H9 (cell line): Measurements from ENCODE around the gene CCDC194. TPM values are rescaled to one million over a fixed set of nuclear protein-coding genes. Genes with fewer than 3 reads are reported as not detected.

Source experiments
- DNase-seq: peaks from one replicate; pipeline ENCODE4 v3.0.0-alpha.2; 2017
- H2AFZ ChIP-seq: one replicate; pipeline ENCODE4 v1.6.1; 2013; ENCODE audit warnings: mild to moderate bottlenecking, low read length, control low read depth, moderate library complexity
- H2AK5ac ChIP-seq: 2 replicates; pipeline ENCODE4 v1.6.1; 2013; ENCODE audit warnings: low read length, control low read depth, mixed read lengths; ENCODE audit not compliant: insufficient read length
- H2BK120ac ChIP-seq: one replicate; pipeline ENCODE4 v1.6.1; 2013; ENCODE audit warnings: low read depth, mild to moderate bottlenecking, low read length, control low read depth, inconsistent platforms; ENCODE audit not compliant: poor library complexity, severe bottlenecking
- H2BK12ac ChIP-seq: 2 replicates; pipeline ENCODE4 v1.6.1; 2013; ENCODE audit warnings: low read length, control low read depth, mixed read lengths, low read depth; ENCODE audit not compliant: insufficient read length
- H2BK15ac ChIP-seq: 2 replicates; pipeline ENCODE4 v1.6.1; 2013; ENCODE audit warnings: low read depth, low read length, control low read depth
- H2BK20ac ChIP-seq: one replicate; pipeline ENCODE4 v1.6.1; 2013; ENCODE audit warnings: low read depth, mild to moderate bottlenecking, low read length, control low read depth, inconsistent platforms; ENCODE audit not compliant: poor library complexity, severe bottlenecking
- H2BK5ac ChIP-seq: 2 replicates; pipeline ENCODE4 v1.6.1; 2013; ENCODE audit warnings: low read length, control low read depth, mixed read lengths; ENCODE audit not compliant: insufficient read length
- H3K14ac ChIP-seq: 2 replicates; pipeline ENCODE4 v1.6.1; 2013; ENCODE audit warnings: low read length, control low read depth; ENCODE audit not compliant: insufficient read depth
- H3K18ac ChIP-seq: 2 replicates; pipeline ENCODE4 v1.6.1; 2013; ENCODE audit warnings: low read depth, mild to moderate bottlenecking, mixed read lengths, low read length, control low read depth; ENCODE audit not compliant: insufficient read length
- H3K23ac ChIP-seq: 2 replicates; pipeline ENCODE4 v1.6.1; 2013; ENCODE audit warnings: low read length, control low read depth, mixed read lengths, low read depth; ENCODE audit not compliant: insufficient read length
- H3K23me2 ChIP-seq: 2 replicates; pipeline ENCODE4 v1.6.1; 2013; ENCODE audit warnings: low read depth, mild to moderate bottlenecking, mixed read lengths, low read length, control low read depth; ENCODE audit not compliant: insufficient read length, poor library complexity, severe bottlenecking
- H3K27ac ChIP-seq: 2 replicates; pipeline ENCODE4 v1.5.1; 2013; ENCODE audit warnings: low read length, control low read depth, mixed read lengths, low read depth; ENCODE audit not compliant: insufficient read length
- H3K27me3 ChIP-seq: 2 replicates; pipeline ENCODE4 v1.6.1; 2013; ENCODE audit warnings: low read length, control low read depth, inconsistent platforms; ENCODE audit not compliant: insufficient read depth
- H3K4ac ChIP-seq: 2 replicates; pipeline ENCODE4 v1.6.1; 2013; ENCODE audit warnings: low read depth, mild to moderate bottlenecking, control low read depth, inconsistent platforms, low read length, moderate library complexity
- H3K4me1 ChIP-seq: 2 replicates; pipeline ENCODE4 v1.6.1; 2013; ENCODE audit warnings: low read length, control low read depth, inconsistent platforms; ENCODE audit not compliant: insufficient read depth
- H3K4me2 ChIP-seq: 2 replicates; pipeline ENCODE4 v1.6.1; 2013; ENCODE audit warnings: low read length, control low read depth, mixed read lengths; ENCODE audit not compliant: insufficient read length, insufficient read depth
- H3K56ac ChIP-seq: 2 replicates; pipeline ENCODE4 v1.6.1; 2013; ENCODE audit warnings: low read depth, mild to moderate bottlenecking, mixed read lengths, low read length, control low read depth; ENCODE audit not compliant: insufficient read length
- H3K79me1 ChIP-seq: 2 replicates; pipeline ENCODE4 v1.6.1; 2013; ENCODE audit warnings: low read depth, mild to moderate bottlenecking, moderate library complexity, low read length, control low read depth, inconsistent platforms; ENCODE audit not compliant: insufficient read depth, poor library complexity, severe bottlenecking
- H3K79me2 ChIP-seq: 2 replicates; pipeline ENCODE4 v1.6.1; 2013; ENCODE audit warnings: low read length, control low read depth, inconsistent platforms; ENCODE audit not compliant: insufficient read depth
- H3K9ac ChIP-seq: 2 replicates; pipeline ENCODE4 v1.6.1; 2013; ENCODE audit warnings: low read length, control low read depth, mixed read lengths; ENCODE audit not compliant: insufficient read length; ENCODE audit errors: extremely low read depth
- H3K9me3 ChIP-seq: one replicate; pipeline ENCODE4 v1.6.1; 2013; ENCODE audit warnings: low read depth, low read length, inconsistent platforms; ENCODE audit not compliant: control insufficient read depth
- H3T11ph ChIP-seq: one replicate; pipeline ENCODE4 v1.6.1; 2013; ENCODE audit warnings: mild to moderate bottlenecking, low read length, control low read depth, inconsistent platforms
- H4K20me1 ChIP-seq: one replicate; pipeline ENCODE4 v1.6.1; 2013; ENCODE audit not compliant: control insufficient read depth, insufficient read length, insufficient read depth
- H4K5ac ChIP-seq: 2 replicates; pipeline ENCODE4 v1.6.1; 2013; ENCODE audit warnings: low read depth, mild to moderate bottlenecking, mixed read lengths, low read length, control low read depth; ENCODE audit not compliant: insufficient read length
- H4K8ac ChIP-seq: replicated peaks from 2 replicates; pipeline ENCODE4 v1.6.1; 2013; ENCODE audit warnings: low read length, control low read depth, mixed read lengths, low read depth; ENCODE audit not compliant: insufficient read length
- H4K91ac ChIP-seq: 2 replicates; pipeline ENCODE4 v1.6.1; 2013; ENCODE audit warnings: low read depth, mild to moderate bottlenecking, moderate library complexity, mixed read lengths, low read length, control low read depth; ENCODE audit not compliant: insufficient read length
- H3K27ac Mint-ChIP-seq, 3 experiments: 2 replicates in 2 of 3; 3 replicates in 1 of 3; pipeline ENCODE4 v1.8.0; 2020 to 2021; ENCODE audit warnings: mixed read lengths in 3 of 3, mild to moderate bottlenecking in 1 of 3, moderate library complexity in 1 of 3
- H3K27me3 Mint-ChIP-seq: 2 replicates; pipeline ENCODE4 v1.8.0; 2021; ENCODE audit warnings: low read depth, mild to moderate bottlenecking, moderate library complexity, mixed read lengths
- H3K36me3 Mint-ChIP-seq, 3 experiments: 2 replicates in 2 of 3; 3 replicates in 1 of 3; pipeline ENCODE4 v1.8.0; 2020 to 2021; ENCODE audit warnings: low read depth in 3 of 3, mixed read lengths in 3 of 3; ENCODE audit not compliant: insufficient read depth in 1 of 3
- H3K4me1 Mint-ChIP-seq, 2 experiments: 2 replicates each; pipeline ENCODE4 v1.8.0; 2020; ENCODE audit warnings: mixed read lengths in 2 of 2
- H3K4me3 Mint-ChIP-seq, 2 experiments: 2 replicates in 1 of 2; 3 replicates in 1 of 2; pipeline ENCODE4 v1.8.0; 2020 to 2021; ENCODE audit warnings: mild to moderate bottlenecking in 2 of 2, mixed read lengths in 2 of 2, moderate library complexity in 1 of 2
- H3K9me3 Mint-ChIP-seq, 2 experiments: 2 replicates in 1 of 2; 3 replicates in 1 of 2; pipeline ENCODE4 v1.8.0; 2020; ENCODE audit warnings: mild to moderate bottlenecking in 2 of 2, mixed read lengths in 2 of 2, moderate library complexity in 1 of 2
- WGBS: extraction: QIAGEN DNeasy Blood & Tissue Kit; methylation state at CpG from one replicate; pipeline ENCODE4 v1.1.7; 2013; ENCODE audit warnings: missing lambda C conversion rate, low lambda C conversion rate, mixed read lengths; ENCODE audit not compliant: insufficient read length; ENCODE audit errors: extremely low coverage; 5-methylcytosine and 5-hydroxymethylcytosine counted together
- total RNA-seq: library from RNA; stranded (reverse); gene quantifications from 2 replicates; pipeline ENCODE4 v1.2.1, GENCODE V29; 2021
- TF ChIP-seq, protein P1 (sequence below): fragments of 200-600 bp; sonication (generic); conservative IDR thresholded peaks from 3 replicates; pipeline ENCODE4 v1.8.0; 2021; ENCODE audit warnings: antibody characterized with exemption, mild to moderate bottlenecking

The CCDC194 gene
- total RNA-seq, 1 experiment from 2014 or later = 0.68 TPM

DNA sequence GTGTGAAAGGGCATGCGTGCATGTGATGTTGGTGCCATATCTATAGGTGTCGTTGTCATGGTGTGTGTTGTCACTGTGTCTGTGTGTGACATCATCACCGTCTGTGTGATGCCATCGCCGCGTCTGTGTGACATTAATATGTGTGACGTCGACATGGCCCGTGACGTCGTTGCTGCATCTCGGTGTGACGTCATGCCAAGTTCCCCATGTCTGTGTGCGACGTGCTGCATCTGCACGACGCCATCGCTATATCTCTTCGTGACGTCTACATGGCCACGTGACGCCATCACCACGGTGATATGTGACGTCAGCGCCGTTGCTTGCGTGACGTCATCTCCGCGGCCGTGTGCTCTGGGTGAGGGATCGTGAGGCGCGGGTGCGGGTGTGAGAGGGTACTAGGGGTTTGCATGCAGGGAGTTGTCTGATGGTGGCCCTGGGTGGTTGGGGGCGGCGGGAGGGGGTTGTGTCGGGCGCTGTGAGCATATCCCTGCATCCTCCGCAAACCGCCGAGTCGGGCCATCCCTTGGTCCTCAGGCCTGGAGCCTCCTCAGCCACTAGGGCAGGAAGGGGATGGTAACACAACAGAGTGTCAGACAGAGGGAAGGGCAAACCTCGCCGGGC is 42.1 kb downstream of the CCDC194 start:
- Histone ChIP-seq H4K8ac (no peak overlapping the region), H2AK5ac (no peak overlapping the region), H2BK120ac (no peak overlapping the region), H3K27me3 (no peaks in the 10 kb centered on the region), H3K4ac (no peak overlapping the region), H3K23ac (no peak overlapping the region), H3T11ph (no peak overlapping the region), H2AFZ (no peak overlapping the region), H3K27ac (no peak overlapping the region), H3K56ac (no peak overlapping the region), H3K18ac (no peak overlapping the region), H3K14ac (no peak overlapping the region), H3K79me2 (no peaks in the 10 kb centered on the region), H3K9me3 (no peaks in the 10 kb centered on the region), H2BK15ac (no peak overlapping the region), H4K20me1 (no peaks in the 10 kb centered on the region), H4K5ac (no peak overlapping the region), H3K9ac (no peak overlapping the region), H3K79me1 (no peaks in the 10 kb centered on the region), H4K91ac (no peak overlapping the region), H2BK20ac (no peak overlapping the region), H3K4me2 (no peak overlapping the region), H3K4me1 (no peaks in the 10 kb centered on the region), H2BK12ac (no peak overlapping the region), H2BK5ac (no peak overlapping the region), H3K23me2 (no peaks in the 10 kb centered on the region)
- WGBS = no CpG with 5 or more reads among the region's 45 CpGs
- no peak for DNase-seq
- H3K27me3 Mint-ChIP-seq = peaks cover 4% of the 10 kb centered on the region
- no peak overlapping the region for H3K27ac Mint-ChIP-seq
- peaks cover 14 to 21% of the 10 kb centered on the region in 2 experiments for H3K4me1 Mint-ChIP-seq
- H3K36me3 Mint-ChIP-seq = no peaks in the 10 kb centered on the region
- no peaks in the 10 kb centered on the region; a peak in 1 of 5 replicates for H3K9me3 Mint-ChIP-seq
- TF ChIP-seq, protein P1, sequence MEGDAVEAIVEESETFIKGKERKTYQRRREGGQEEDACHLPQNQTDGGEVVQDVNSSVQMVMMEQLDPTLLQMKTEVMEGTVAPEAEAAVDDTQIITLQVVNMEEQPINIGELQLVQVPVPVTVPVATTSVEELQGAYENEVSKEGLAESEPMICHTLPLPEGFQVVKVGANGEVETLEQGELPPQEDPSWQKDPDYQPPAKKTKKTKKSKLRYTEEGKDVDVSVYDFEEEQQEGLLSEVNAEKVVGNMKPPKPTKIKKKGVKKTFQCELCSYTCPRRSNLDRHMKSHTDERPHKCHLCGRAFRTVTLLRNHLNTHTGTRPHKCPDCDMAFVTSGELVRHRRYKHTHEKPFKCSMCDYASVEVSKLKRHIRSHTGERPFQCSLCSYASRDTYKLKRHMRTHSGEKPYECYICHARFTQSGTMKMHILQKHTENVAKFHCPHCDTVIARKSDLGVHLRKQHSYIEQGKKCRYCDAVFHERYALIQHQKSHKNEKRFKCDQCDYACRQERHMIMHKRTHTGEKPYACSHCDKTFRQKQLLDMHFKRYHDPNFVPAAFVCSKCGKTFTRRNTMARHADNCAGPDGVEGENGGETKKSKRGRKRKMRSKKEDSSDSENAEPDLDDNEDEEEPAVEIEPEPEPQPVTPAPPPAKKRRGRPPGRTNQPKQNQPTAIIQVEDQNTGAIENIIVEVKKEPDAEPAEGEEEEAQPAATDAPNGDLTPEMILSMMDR = no peak
- H3K4me3 Mint-ChIP-seq = no peak overlapping the region; a peak in 2 of 5 replicates
